Osteocyte (in vitro differentiated cells): ENCODE measurements around the gene NFIA. TPM values are rescaled to one million over a fixed set of nuclear protein-coding genes. Genes with fewer than 3 reads are reported as not detected.
"Not testable (repeated sequence)": the region's sequence is repeated elsewhere in the genome, so short reads cannot be mapped to it uniquely, and the experiment has no call there.

ENCODE experiments used
- DNase-seq: peaks from one replicate; pipeline ENCODE4 v3.0.0; 2021; ENCODE audit warnings: mixed read lengths; ENCODE audit not compliant: unreplicated experiment; ENCODE audit errors: extremely low spot score
- H3K27ac Mint-ChIP-seq: one replicate; pipeline ENCODE4 v1.8.0; 2021; ENCODE audit warnings: mild to moderate bottlenecking, mixed read lengths; ENCODE audit not compliant: unreplicated experiment
- H3K27me3 Mint-ChIP-seq: one replicate; pipeline ENCODE4 v1.8.0; 2021; ENCODE audit warnings: mixed read lengths; ENCODE audit not compliant: unreplicated experiment
- H3K36me3 Mint-ChIP-seq: one replicate; pipeline ENCODE4 v1.8.0; 2021; ENCODE audit warnings: mixed read lengths; ENCODE audit not compliant: unreplicated experiment
- H3K4me1 Mint-ChIP-seq: one replicate; pipeline ENCODE4 v1.8.0; 2021; ENCODE audit warnings: mixed read lengths; ENCODE audit not compliant: unreplicated experiment
- H3K4me3 Mint-ChIP-seq: one replicate; pipeline ENCODE4 v1.8.0; 2021; ENCODE audit warnings: mild to moderate bottlenecking, moderate library complexity, mixed read lengths; ENCODE audit not compliant: unreplicated experiment
- H3K9me3 Mint-ChIP-seq: one replicate; pipeline ENCODE4 v1.8.0; 2021; ENCODE audit warnings: mixed read lengths; ENCODE audit not compliant: unreplicated experiment
- CTCF ChIP-seq: fragments of 200-600 bp; sonication (generic); IDR thresholded peaks from 2 replicates; pipeline ENCODE4 v1.5.0; 2021; ENCODE audit warnings: antibody characterized with exemption, mild to moderate bottlenecking, moderate library complexity
- total RNA-seq: library from RNA; stranded (reverse); gene quantifications from 2 replicates; pipeline ENCODE4 v1.2.1, GENCODE V29; 2021

The NFIA gene
- total RNA-seq, 1 donor from 2014 or later, result 46.7 TPM

- Mint-ChIP-seq H3K36me3 (no peaks in the 10 kb centered on the region), H3K4me3 (no peak overlapping the region), H3K27me3 (peaks cover 15% of the 10 kb centered on the region), H3K9me3 (no peaks in the 10 kb centered on the region), H3K4me1 (peaks cover 40% of the 10 kb centered on the region), H3K27ac (no peak overlapping the region)
- DNase-seq, result no peak
- no peak for TF ChIP-seq CTCF
These were observed 27.8 kb upstream of the NFIA start for GRCh38 chr1:61054601-61054993.

GRCh38 chr1:61055110-61055614 lies 27.2 kb upstream of the NFIA start:
- H3K9me3 Mint-ChIP-seq, result no peaks in the 10 kb centered on the region
- TF ChIP-seq CTCF, result no peak
- H3K4me3 Mint-ChIP-seq, result no peak overlapping the region
- peaks cover 15% of the 10 kb centered on the region for H3K27me3 Mint-ChIP-seq
- H3K27ac Mint-ChIP-seq, result no peak overlapping the region
- H3K36me3 Mint-ChIP-seq, result no peaks in the 10 kb centered on the region
- DNase-seq, result no peak
- peaks cover 38% of the 10 kb centered on the region for H3K4me1 Mint-ChIP-seq

GRCh38 chr1:61056196-61056572 lies 26.2 kb upstream of the NFIA start:
- DNase-seq, result no peak
- Mint-ChIP-seq H3K4me1 (peaks cover 36% of the 10 kb centered on the region), H3K27me3 (peaks cover 13% of the 10 kb centered on the region), H3K4me3 (peak overlapping the region; percentile 92), H3K9me3 (no peaks in the 10 kb centered on the region), H3K27ac (peak overlapping the region; percentile 72), H3K36me3 (no peaks in the 10 kb centered on the region)
- no peak for TF ChIP-seq CTCF

GRCh38 chr1:61056573-61057439 lies 25.6 kb upstream of the NFIA start:
- TF ChIP-seq CTCF, result no peak
- H3K27me3 Mint-ChIP-seq, result peaks cover 11% of the 10 kb centered on the region
- H3K4me3 Mint-ChIP-seq, result peak overlapping the region; percentile 92
- H3K4me1 Mint-ChIP-seq, result peaks cover 32% of the 10 kb centered on the region
- H3K9me3 Mint-ChIP-seq, result no peaks in the 10 kb centered on the region
- peak overlapping the region; percentile 72 for H3K27ac Mint-ChIP-seq
- H3K36me3 Mint-ChIP-seq, result no peaks in the 10 kb centered on the region
- DNase-seq, result no peak

DNA sequence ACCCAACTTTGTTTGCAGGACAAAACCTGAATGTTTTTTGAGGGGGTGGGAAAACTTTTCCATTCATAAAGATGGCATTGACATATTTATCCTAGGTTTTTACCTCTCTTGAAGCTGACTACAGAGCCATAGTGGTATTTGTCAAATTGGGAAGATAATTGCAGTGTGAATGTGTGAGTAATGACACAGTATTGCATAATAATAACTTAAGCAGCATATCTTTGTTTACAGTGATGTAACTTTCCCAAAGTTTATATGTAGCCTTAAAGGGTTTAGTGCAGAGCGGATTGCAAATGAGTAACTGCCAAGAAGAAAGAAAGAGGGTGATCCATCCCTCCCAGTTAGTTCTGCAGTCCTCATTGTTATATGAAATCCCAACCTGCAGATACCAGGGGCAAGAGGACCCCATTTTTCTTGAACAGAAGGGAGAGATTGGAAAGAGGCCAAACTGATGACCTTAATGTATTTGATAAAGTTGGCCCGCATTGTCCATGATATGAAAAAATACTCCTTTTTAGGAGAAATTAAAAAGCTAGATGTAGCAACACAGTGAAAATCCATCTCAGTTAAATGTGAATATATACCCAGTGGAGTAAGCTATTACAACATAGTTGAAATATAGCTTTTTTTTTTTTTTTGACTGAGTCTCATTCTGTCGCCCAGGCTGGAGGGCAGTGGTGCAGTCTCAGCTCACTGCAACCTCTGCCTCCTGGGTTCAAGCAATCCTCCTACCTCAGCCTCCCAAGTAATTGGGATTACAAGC lies 23.7 kb upstream of the NFIA start:
- Mint-ChIP-seq H3K27me3 (no peaks in the 10 kb centered on the region), H3K4me3 (no peak overlapping the region), H3K36me3 (no peaks in the 10 kb centered on the region), H3K27ac (no peak overlapping the region), H3K9me3 (no peaks in the 10 kb centered on the region), H3K4me1 (peaks cover 29% of the 10 kb centered on the region)
- no peak for TF ChIP-seq CTCF
- no peak for DNase-seq

DNA sequence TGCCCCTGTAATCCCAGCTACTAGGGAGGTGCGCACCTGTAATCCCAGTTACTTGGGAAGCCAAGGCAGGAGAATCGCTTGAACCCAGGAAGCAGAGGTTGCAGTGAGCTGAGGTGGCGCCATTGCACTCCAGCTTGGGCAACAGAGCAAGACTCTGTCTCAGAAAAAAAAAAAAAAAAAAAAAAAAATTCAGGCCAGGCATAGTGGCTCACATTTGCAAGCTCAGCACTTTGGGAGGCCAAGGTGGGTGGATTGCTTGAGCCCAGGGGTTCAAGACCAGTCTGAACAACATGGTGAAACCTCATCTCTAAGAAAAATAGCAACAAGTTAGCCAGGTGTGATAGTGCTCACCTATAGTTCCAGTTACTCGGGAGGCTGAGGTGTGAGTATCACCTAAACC lies 20.8 kb upstream of the NFIA start:
- not testable (repeated sequence) for H3K36me3 Mint-ChIP-seq, H3K4me3 Mint-ChIP-seq, H3K27me3 Mint-ChIP-seq, DNase-seq, H3K27ac Mint-ChIP-seq, H3K9me3 Mint-ChIP-seq
- H3K4me1 Mint-ChIP-seq, result peaks cover 11% of the 10 kb centered on the region
